Progenitor cell of endocrine pancreas (in vitro differentiated cells): Measurements from ENCODE around the gene DOLPP1. TPM values are rescaled to one million over a fixed set of nuclear protein-coding genes. Genes with fewer than 3 reads are reported as not detected.

Experiments
- DNase-seq: peaks from one replicate; pipeline ENCODE4 v3.0.0; 2021; ENCODE audit warnings: low spot score; ENCODE audit not compliant: unreplicated experiment
- H3K27ac Mint-ChIP-seq: 2 replicates; pipeline ENCODE4 v1.8.0; 2021; ENCODE audit warnings: mild to moderate bottlenecking, moderate library complexity, mixed read lengths
- H3K27me3 Mint-ChIP-seq: 2 replicates; pipeline ENCODE4 v1.8.0; 2021; ENCODE audit warnings: mixed read lengths
- H3K36me3 Mint-ChIP-seq: 2 replicates; pipeline ENCODE4 v1.8.0; 2022; ENCODE audit warnings: mixed read lengths; ENCODE audit not compliant: insufficient read depth
- H3K4me1 Mint-ChIP-seq: 2 replicates; pipeline ENCODE4 v1.8.0; 2021; ENCODE audit warnings: low read depth, mixed read lengths
- H3K4me3 Mint-ChIP-seq: 2 replicates; pipeline ENCODE4 v1.8.0; 2021; ENCODE audit warnings: low read depth, mild to moderate bottlenecking, moderate library complexity, mixed read lengths
- H3K9me3 Mint-ChIP-seq: 2 replicates; pipeline ENCODE4 v1.8.0; 2021; ENCODE audit warnings: low read depth, mixed read lengths
- total RNA-seq: library from RNA; stranded (reverse); gene quantifications from 2 replicates; pipeline ENCODE4 v1.2.1, GENCODE V29; 2021
- TF ChIP-seq, protein P1 (sequence below): fragments of 200-600 bp; sonication (generic); IDR thresholded peaks from one replicate; pipeline ENCODE4 v1.5.0; 2021; ENCODE audit warnings: antibody characterized with exemption, mild to moderate bottlenecking; ENCODE audit not compliant: unreplicated experiment

Gene DOLPP1
- total RNA-seq, 1 donor from 2014 or later, result 29.3 TPM

DNA sequence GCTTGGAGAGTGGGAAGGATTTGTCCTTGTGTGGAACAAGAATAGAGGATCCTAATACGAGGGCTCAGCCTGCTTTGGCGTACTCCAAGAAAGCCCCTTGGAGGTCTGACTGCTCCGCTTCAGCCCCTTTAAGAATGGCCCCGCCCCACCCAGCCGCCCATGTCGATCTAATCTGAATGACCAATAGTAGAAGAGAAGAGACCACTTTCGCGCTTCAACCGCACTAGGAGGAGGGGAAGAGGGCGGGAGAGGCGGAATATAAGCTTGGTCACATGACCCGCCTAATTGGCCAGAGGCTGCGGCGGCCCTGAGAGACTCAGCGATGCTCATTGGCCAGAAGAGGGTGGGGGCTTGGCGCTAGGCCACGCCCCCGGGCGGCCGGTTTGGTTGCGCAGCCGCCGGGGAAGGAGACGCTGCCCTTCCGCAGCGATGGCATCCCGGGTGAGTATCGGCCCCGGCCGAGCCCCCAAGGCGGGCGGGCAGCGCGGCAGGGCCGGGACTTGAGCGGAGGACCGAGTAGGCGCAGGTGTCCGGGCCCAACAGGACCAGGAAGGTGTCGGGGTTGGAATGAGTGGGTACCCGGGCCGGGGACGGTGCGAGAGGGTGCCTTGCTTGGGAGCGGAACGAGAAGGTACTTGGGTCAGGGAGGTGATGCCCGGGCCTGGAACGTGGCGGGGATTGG, 44.5 kb upstream of the DOLPP1 start, which contains the start of gene MIGA2:
MIGA2 (plus strand) TSS at position 386 of the 682 bp plus-strand sequence. CDS start 3,969 bp downstream, outside the sequence.
- TF ChIP-seq, protein P1, sequence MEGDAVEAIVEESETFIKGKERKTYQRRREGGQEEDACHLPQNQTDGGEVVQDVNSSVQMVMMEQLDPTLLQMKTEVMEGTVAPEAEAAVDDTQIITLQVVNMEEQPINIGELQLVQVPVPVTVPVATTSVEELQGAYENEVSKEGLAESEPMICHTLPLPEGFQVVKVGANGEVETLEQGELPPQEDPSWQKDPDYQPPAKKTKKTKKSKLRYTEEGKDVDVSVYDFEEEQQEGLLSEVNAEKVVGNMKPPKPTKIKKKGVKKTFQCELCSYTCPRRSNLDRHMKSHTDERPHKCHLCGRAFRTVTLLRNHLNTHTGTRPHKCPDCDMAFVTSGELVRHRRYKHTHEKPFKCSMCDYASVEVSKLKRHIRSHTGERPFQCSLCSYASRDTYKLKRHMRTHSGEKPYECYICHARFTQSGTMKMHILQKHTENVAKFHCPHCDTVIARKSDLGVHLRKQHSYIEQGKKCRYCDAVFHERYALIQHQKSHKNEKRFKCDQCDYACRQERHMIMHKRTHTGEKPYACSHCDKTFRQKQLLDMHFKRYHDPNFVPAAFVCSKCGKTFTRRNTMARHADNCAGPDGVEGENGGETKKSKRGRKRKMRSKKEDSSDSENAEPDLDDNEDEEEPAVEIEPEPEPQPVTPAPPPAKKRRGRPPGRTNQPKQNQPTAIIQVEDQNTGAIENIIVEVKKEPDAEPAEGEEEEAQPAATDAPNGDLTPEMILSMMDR, result no peak
- H3K36me3 Mint-ChIP-seq, result no peaks in the 10 kb centered on the region
- H3K27me3 Mint-ChIP-seq, result no peaks in the 10 kb centered on the region
- H3K4me3 Mint-ChIP-seq, result peak within 1 kb of the TSS; percentile 93
- H3K4me1 Mint-ChIP-seq, result peaks cover 11% of the 10 kb centered on the region
- DNase-seq, result peak; percentile 87
- H3K27ac Mint-ChIP-seq, result peak within 1 kb of the TSS; percentile 86
- no peaks in the 10 kb centered on the region for H3K9me3 Mint-ChIP-seq

DNA sequence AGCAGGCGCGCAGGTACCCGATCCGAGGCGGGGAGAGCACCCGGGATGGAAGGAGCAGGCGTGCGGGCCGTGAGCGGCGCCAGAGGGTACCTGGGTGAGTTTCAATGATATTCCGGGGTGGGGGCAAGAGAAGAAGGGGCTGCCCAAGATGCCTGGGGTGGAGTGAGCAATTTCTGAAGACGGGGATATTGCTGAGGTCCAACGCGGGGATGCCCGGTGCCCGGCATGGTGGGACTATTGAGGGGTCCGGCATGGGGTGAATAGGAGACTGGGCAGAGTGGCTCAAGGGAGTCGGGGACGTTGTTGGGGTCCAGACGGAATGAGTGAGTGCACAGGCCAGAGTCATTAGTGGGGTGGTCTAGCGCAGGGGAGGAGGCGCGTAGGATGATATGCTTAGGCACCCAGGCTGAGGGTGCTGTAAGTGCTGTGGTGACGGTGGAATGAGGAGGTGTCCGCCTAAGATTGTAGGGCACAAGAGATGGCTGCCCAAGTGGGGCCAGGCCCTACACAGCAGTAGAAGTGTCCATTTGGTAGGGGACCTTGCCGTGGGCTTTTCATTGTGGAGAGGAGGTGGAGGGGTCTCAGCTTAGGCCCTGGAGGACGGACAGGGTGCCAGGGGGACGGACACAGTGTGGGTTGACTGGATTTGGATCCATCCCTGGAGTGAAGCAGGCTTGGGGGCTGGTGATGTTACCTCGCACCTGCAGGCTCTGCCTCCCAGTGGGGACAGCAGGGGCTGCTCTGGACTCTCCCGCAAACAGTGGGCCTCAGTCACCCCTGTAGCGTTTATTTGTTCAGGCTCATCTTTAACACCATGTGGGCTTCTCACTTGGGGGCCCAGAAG, 43.8 kb upstream of the DOLPP1 start:
- Mint-ChIP-seq H3K36me3 (peaks cover 1% of the 10 kb centered on the region), H3K9me3 (no peaks in the 10 kb centered on the region), H3K27ac (peak overlapping the region; percentile 86), H3K4me1 (peaks cover 11% of the 10 kb centered on the region), H3K4me3 (peak overlapping the region; percentile 93), H3K27me3 (no peaks in the 10 kb centered on the region)
- no peak for DNase-seq
- TF ChIP-seq, protein P1, result no peak

DNA sequence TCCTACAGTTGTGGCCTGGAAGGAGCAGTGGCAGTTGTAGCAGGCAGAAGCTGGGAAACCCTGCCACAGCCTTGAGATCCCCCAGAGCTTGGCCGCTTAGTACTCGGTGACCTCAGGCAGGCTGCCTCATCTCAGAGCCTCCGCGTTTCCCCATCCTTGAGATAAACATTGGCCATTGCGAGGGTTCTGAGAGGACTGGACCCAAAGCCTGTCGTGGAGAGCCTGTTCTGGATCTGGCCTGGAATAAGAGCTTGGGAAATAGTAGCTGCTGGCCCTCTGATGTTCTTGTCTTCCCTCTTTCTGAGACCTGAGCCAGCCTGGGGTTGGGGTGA, 43.2 kb upstream of the DOLPP1 start:
- H3K27me3 Mint-ChIP-seq, result no peaks in the 10 kb centered on the region
- H3K9me3 Mint-ChIP-seq, result no peaks in the 10 kb centered on the region
- TF ChIP-seq, protein P1, result no peak
- H3K27ac Mint-ChIP-seq, result no peak overlapping the region
- DNase-seq, result no peak
- peaks cover 7% of the 10 kb centered on the region for H3K36me3 Mint-ChIP-seq
- H3K4me3 Mint-ChIP-seq, result peak overlapping the region; percentile 93
- peaks cover 11% of the 10 kb centered on the region for H3K4me1 Mint-ChIP-seq

DNA sequence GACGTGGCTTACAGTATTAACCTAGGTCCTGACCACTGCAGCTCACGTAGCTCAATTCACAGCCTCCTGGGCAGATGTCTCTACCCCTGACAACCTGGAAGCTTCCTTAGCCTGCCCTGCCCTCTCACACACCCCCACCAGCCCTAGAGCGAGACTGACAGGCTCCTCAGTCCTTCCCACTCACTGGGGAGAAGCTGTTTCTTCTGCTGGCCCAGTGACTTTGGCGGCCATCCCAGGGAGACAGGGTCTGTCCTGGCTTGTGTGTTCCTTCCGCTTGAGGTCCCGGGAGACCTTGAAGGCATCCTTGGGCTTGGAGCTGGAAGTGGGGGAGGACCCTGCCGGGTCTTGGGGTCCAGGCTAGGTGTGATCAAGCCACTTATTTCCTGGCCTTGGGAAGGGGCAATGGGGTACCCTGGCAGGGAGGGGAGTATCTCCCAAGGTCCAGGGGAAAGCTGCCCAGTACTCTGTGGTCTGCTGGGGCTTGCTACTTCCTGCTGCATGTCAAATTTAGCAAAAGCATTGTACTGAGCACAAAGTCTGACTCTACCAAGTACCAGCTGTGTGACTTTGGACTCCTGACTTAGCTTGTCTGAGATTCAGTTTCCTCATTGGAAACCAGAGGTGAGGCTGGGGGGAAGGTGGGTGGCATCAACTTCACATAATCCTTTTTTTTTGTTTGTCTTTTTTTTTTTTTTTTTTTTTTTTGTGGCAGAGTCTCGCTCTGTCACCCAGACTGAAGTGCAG, 42.6 kb upstream of the DOLPP1 start:
- TF ChIP-seq, protein P1, result no peak
- no peaks in the 10 kb centered on the region for H3K9me3 Mint-ChIP-seq

DNA sequence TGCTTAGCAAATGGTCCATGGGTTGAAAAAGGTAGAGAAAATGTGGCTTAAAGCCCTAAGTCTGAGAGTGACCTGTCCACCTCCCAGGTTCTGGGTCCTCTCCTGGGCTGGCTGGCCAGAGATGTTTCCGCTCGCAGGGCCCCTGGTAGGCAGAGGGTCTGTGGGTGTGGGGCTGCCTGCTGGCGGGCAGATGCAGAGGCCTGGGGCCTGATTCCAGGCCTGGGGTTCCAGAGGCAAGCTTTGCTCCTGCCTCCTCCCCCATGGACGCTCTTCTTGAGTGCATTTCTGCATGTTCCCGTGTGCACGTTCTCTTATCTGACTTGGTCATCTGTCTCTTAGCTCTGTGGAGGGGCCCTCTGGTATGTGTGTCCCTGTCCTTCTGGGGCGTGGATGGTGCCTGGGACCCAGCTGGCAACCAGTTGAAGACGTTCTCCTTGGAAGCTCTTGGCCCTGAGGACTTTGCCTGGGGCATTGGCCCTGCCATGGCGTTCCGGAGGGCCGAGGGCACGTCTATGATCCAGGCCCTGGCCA, 40.7 kb upstream of the DOLPP1 start:
- peaks cover 9% of the 10 kb centered on the region for H3K36me3 Mint-ChIP-seq
- no peaks in the 10 kb centered on the region for H3K27me3 Mint-ChIP-seq
- TF ChIP-seq, protein P1, result no peak
- no peaks in the 10 kb centered on the region for H3K9me3 Mint-ChIP-seq
- no peak overlapping the region for H3K27ac Mint-ChIP-seq
- H3K4me3 Mint-ChIP-seq, result no peak overlapping the region
- peaks cover 10% of the 10 kb centered on the region for H3K4me1 Mint-ChIP-seq
- no peak for DNase-seq

More for the DNA sequence above, 42.6 kb upstream of the DOLPP1 start:
- Mint-ChIP-seq H3K27me3 (no peaks in the 10 kb centered on the region), H3K36me3 (peaks cover 7% of the 10 kb centered on the region), H3K4me3 (peak overlapping the region; percentile 93), H3K27ac (no peak overlapping the region), H3K4me1 (peaks cover 10% of the 10 kb centered on the region)
- no peak for DNase-seq
